Endothelial cell (in vitro differentiated cells): ENCODE data around the gene BTBD6. TPM values are rescaled to one million over a fixed set of nuclear protein-coding genes. Genes with fewer than 3 reads are reported as not detected.
"Not testable (repeated sequence)": the region's sequence is repeated elsewhere in the genome, so short reads cannot be mapped to it uniquely, and the experiment has no call there.

Experiments used
- DNase-seq: peaks from one replicate; pipeline ENCODE4 v3.0.0; 2021; ENCODE audit warnings: low spot score
- H3K27ac Mint-ChIP-seq: one replicate; pipeline ENCODE4 v1.8.0; 2021; ENCODE audit warnings: mixed read lengths, inconsistent platforms; ENCODE audit not compliant: unreplicated experiment
- H3K27me3 Mint-ChIP-seq: one replicate; pipeline ENCODE4 v1.8.0; 2021; ENCODE audit warnings: mild to moderate bottlenecking, moderate library complexity, mixed read lengths, inconsistent platforms; ENCODE audit not compliant: unreplicated experiment
- H3K36me3 Mint-ChIP-seq: one replicate; pipeline ENCODE4 v1.8.0; 2021; ENCODE audit warnings: mild to moderate bottlenecking, low read depth, mixed read lengths, inconsistent platforms; ENCODE audit not compliant: unreplicated experiment
- H3K4me1 Mint-ChIP-seq: one replicate; pipeline ENCODE4 v1.8.0; 2021; ENCODE audit warnings: mild to moderate bottlenecking, mixed read lengths, inconsistent platforms; ENCODE audit not compliant: unreplicated experiment
- H3K4me3 Mint-ChIP-seq: one replicate; pipeline ENCODE4 v1.8.0; 2021; ENCODE audit warnings: mild to moderate bottlenecking, mixed read lengths, inconsistent platforms; ENCODE audit not compliant: unreplicated experiment
- H3K9me3 Mint-ChIP-seq: one replicate; pipeline ENCODE4 v1.8.0; 2021; ENCODE audit warnings: mixed read lengths, inconsistent platforms; ENCODE audit not compliant: unreplicated experiment
- CTCF ChIP-seq: fragments of 200-600 bp; sonication (generic); IDR thresholded peaks from one replicate; pipeline ENCODE4 v1.5.0; 2021; ENCODE audit warnings: antibody characterized with exemption; ENCODE audit not compliant: unreplicated experiment
- total RNA-seq: library from RNA; stranded (reverse); fragmentation: NEBNext Ultra II Directional; extraction: Animal tissue kit (Norgen Biotek cat#: 25700); gene quantifications from one replicate; pipeline ENCODE4 v1.2.1, GENCODE V29; 2021; ENCODE audit not compliant: unreplicated experiment

BTBD6 gene
- total RNA-seq, 1 donor from 2014 or later, result 45.1 TPM

- no peak for DNase-seq
- no peak overlapping the region for H3K4me3 Mint-ChIP-seq
- TF ChIP-seq CTCF, result no peak
- H3K27me3 Mint-ChIP-seq, result peaks cover 1% of the 10 kb centered on the region
- H3K27ac Mint-ChIP-seq, result peak overlapping the region; percentile 6
- H3K9me3 Mint-ChIP-seq, result no peaks in the 10 kb centered on the region
- peaks cover 5% of the 10 kb centered on the region for H3K36me3 Mint-ChIP-seq
- H3K4me1 Mint-ChIP-seq, result no peaks in the 10 kb centered on the region
Measured at GRCh38 chr14:105275267-105275946, 27.1 kb downstream of the BTBD6 start.

- not testable (repeated sequence) for H3K27ac Mint-ChIP-seq, H3K36me3 Mint-ChIP-seq, H3K4me1 Mint-ChIP-seq, H3K4me3 Mint-ChIP-seq, DNase-seq, H3K9me3 Mint-ChIP-seq, H3K27me3 Mint-ChIP-seq
Measured at GRCh38 chr14:105277448-105277847, 29.1 kb downstream of the BTBD6 start.

- H3K9me3 Mint-ChIP-seq, result no peaks in the 10 kb centered on the region
- H3K4me3 Mint-ChIP-seq, result no peak overlapping the region
- TF ChIP-seq CTCF, result no peak
- DNase-seq, result no peak
- H3K4me1 Mint-ChIP-seq, result peaks cover 28% of the 10 kb centered on the region
- no peaks in the 10 kb centered on the region for H3K27me3 Mint-ChIP-seq
- H3K36me3 Mint-ChIP-seq, result peaks cover 6% of the 10 kb centered on the region
- H3K27ac Mint-ChIP-seq, result no peak overlapping the region
Measured at GRCh38 chr14:105279642-105280361, 31.5 kb downstream of the BTBD6 start.

- no peak overlapping the region for H3K4me3 Mint-ChIP-seq
- no peak for TF ChIP-seq CTCF
- no peak for DNase-seq
- peaks cover 30% of the 10 kb centered on the region for H3K4me1 Mint-ChIP-seq
- no peaks in the 10 kb centered on the region for H3K27me3 Mint-ChIP-seq
- H3K27ac Mint-ChIP-seq, result no peak overlapping the region
- H3K9me3 Mint-ChIP-seq, result no peaks in the 10 kb centered on the region
- peaks cover 10% of the 10 kb centered on the region for H3K36me3 Mint-ChIP-seq
Measured at GRCh38 chr14:105280525-105280924, 32.2 kb downstream of the BTBD6 start.

- peaks cover 30% of the 10 kb centered on the region for H3K4me1 Mint-ChIP-seq
- peak overlapping the region; percentile 48 for H3K4me3 Mint-ChIP-seq
- peaks cover 13% of the 10 kb centered on the region for H3K36me3 Mint-ChIP-seq
- H3K9me3 Mint-ChIP-seq, result no peaks in the 10 kb centered on the region
- peak overlapping the region; percentile 19 for H3K27ac Mint-ChIP-seq
- DNase-seq, result peak; percentile 41
- no peaks in the 10 kb centered on the region for H3K27me3 Mint-ChIP-seq
- no peak for TF ChIP-seq CTCF
Measured at GRCh38 chr14:105281371-105282097, 33.2 kb downstream of the BTBD6 start.
